Subcutaneous adipose tissue (tissue), 4 donors: ENCODE measurements around the gene TANGO6. TPM values are rescaled to one million over a fixed set of nuclear protein-coding genes. Genes with fewer than 3 reads are reported as not detected.

ENCODE experiments used
- CTCF ChIP-seq: fragments of 450-650 bp; IDR thresholded peaks from one replicate; pipeline ENCODE4 v1.5.1; 2016; ENCODE audit warnings: low read depth, mild to moderate bottlenecking, control low read depth, antibody characterized with exemption, moderate library complexity
- total RNA-seq, 4 donors: library from RNA; depleted of rRNA; stranded (reverse); fragments of >200 nt; gene quantifications; one replicate each; pipeline ENCODE4 v1.1.0, GENCODE V29; 2016

The TANGO6 gene
- total RNA-seq, 4 donors from 2014 or later = 14.3 to 19.4 (median 15.9) TPM

GRCh38 chr16:68951991-68952877 is 108.9 kb downstream of the TANGO6 start:
- no peak for TF ChIP-seq CTCF

GRCh38 chr16:68954911-68955635 is 111.7 kb downstream of the TANGO6 start:
- TF ChIP-seq CTCF = no peak

- TF ChIP-seq CTCF = no peak
Measured at GRCh38 chr16:68960910-68961309, 117.6 kb downstream of the TANGO6 start.

- TF ChIP-seq CTCF = no peak
Measured at GRCh38 chr16:68961778-68962402, 118.6 kb downstream of the TANGO6 start.

- TF ChIP-seq CTCF = no peak
Measured at GRCh38 chr16:68969338-68969737, 126.0 kb downstream of the TANGO6 start.

GRCh38 chr16:68972013-68972412 is 128.7 kb downstream of the TANGO6 start:
- no peak for TF ChIP-seq CTCF

- TF ChIP-seq CTCF = no peak
Measured at GRCh38 chr16:68972720-68973119, 129.4 kb downstream of the TANGO6 start.
